Subcutaneous adipose tissue (tissue), 4 donors: Measurements from ENCODE around the gene KCNH1. TPM values are rescaled to one million over a fixed set of nuclear protein-coding genes. Genes with fewer than 3 reads are reported as not detected.

Experiments used
- CTCF ChIP-seq: fragments of 450-650 bp; IDR thresholded peaks from one replicate; pipeline ENCODE4 v1.5.1; 2016; ENCODE audit warnings: low read depth, mild to moderate bottlenecking, control low read depth, antibody characterized with exemption, moderate library complexity
- total RNA-seq, 4 donors: library from RNA; depleted of rRNA; stranded (reverse); fragments of >200 nt; gene quantifications; one replicate each; pipeline ENCODE4 v1.1.0, GENCODE V29; 2016

Gene KCNH1
- total RNA-seq, 4 donors from 2014 or later, result 0.44 TPM; not detected in 3

- no peak for TF ChIP-seq CTCF
Measured at GRCh38 chr1:210898473-210898872, 235.5 kb downstream of the KCNH1 start.

GRCh38 chr1:210883821-210884220 is 250.1 kb downstream of the KCNH1 start:
- no peak for TF ChIP-seq CTCF

- no peak for TF ChIP-seq CTCF
Measured at GRCh38 chr1:210882414-210883221, 251.3 kb downstream of the KCNH1 start.

GRCh38 chr1:210878564-210878963 is 255.4 kb downstream of the KCNH1 start:
- no peak for TF ChIP-seq CTCF

GRCh38 chr1:210876275-210876674 is 257.7 kb downstream of the KCNH1 start:
- no peak for TF ChIP-seq CTCF

GRCh38 chr1:210866532-210866931 is 267.4 kb downstream of the KCNH1 start:
- no peak for TF ChIP-seq CTCF

- no peak for TF ChIP-seq CTCF
Measured at GRCh38 chr1:210857705-210858104, 276.2 kb downstream of the KCNH1 start.
